Gastroesophageal sphincter (tissue), 3 donors: ENCODE data around the gene CASP8.

Experiments
- CTCF ChIP-seq, 4 experiments: fragments of 200-600 bp in 2 of 4; fragments of 450-650 bp in 2 of 4; sonication (generic) in 1 of 4; IDR thresholded peaks; one replicate each; pipeline ENCODE4 v1.5.1; 2017 to 2019; ENCODE audit warnings: antibody characterized with exemption in 4 of 4, mild to moderate bottlenecking in 2 of 4, moderate library complexity in 2 of 4
- EP300 ChIP-seq: sonication (generic); formaldehyde crosslinking; IDR thresholded peaks from one replicate; pipeline ENCODE4 v1.6.1; 2017; ENCODE audit warnings: antibody characterized with exemption, mild to moderate bottlenecking
- POLR2A ChIP-seq, 2 donors: fragments of 450-650 bp; IDR thresholded peaks; one replicate each; pipeline ENCODE4 v1.6.1; 2017; ENCODE audit warnings: antibody characterized with exemption in 2 of 2, mild to moderate bottlenecking in 2 of 2, moderate library complexity in 1 of 2
- POLR2AphosphoS5 ChIP-seq: sonication (generic); formaldehyde crosslinking; IDR thresholded peaks from one replicate; pipeline ENCODE4 v1.6.1; 2017; ENCODE audit warnings: antibody characterized with exemption

DNA sequence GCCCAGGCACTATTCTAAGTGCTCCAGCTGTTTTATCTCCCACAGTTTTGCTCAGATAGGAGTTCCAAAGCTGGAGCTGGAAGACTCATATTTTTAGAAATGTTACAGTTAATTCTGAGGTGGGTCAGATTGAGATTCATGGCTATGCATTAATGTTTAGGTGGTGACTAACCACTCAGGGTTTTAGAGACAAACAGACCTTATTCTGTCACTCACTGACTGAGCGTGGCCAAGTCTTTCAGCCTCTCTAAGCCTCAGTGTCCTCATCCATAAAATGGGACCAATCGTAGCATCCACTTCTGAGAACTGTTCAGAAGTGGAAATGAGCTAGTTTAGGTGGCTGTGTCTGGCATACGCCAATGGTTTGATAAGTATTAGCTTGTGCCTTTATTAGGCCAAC lies 4.3 kb upstream of the CASP8 start:
- TF ChIP-seq CTCF (IDR thresholded peaks at IDR 0.05) (no peak), POLR2AphosphoS5 (no peak), POLR2A (IDR thresholded peaks at IDR 0.05) (no peak), EP300 (no peak)
